OCI-LY3 (cell line): ENCODE results near the gene TRMT6.

ENCODE experiments used
- H2AFZ ChIP-seq: fragments of 200-600, 300-600 bp; shearing (Covaris generic); 2 replicates; pipeline ENCODE4 v1.6.0; 2014; ENCODE audit warnings: antibody characterized with exemption, low read depth, low read length
- H3K27ac ChIP-seq: fragments of 200-600, 300-600 bp; sonication (generic); 2 replicates; pipeline ENCODE4 v1.5.1; 2014; ENCODE audit warnings: mild to moderate bottlenecking, low read length, moderate library complexity, mixed read lengths
- H3K27me3 ChIP-seq: fragments of 200-600, 300-600 bp; sonication (generic); 2 replicates; pipeline ENCODE4 v1.6.1; 2014; ENCODE audit warnings: low read depth, low read length, mixed read lengths
- H3K36me3 ChIP-seq: fragments of 200-600, 300-600 bp; sonication (generic); replicated peaks from 2 replicates; pipeline ENCODE3; 2014; ENCODE audit warnings: low read depth, low read length, mixed read lengths
- H3K4me1 ChIP-seq: fragments of 300-600, 200-600 bp; sonication (generic); 2 replicates; pipeline ENCODE4 v1.6.1; 2014; ENCODE audit warnings: low read length, mixed read lengths
- H3K4me2 ChIP-seq: fragments of 200-600, 300-600 bp; sonication (generic); 2 replicates; pipeline ENCODE4 v1.6.1; 2014; ENCODE audit warnings: low read length, mixed read lengths
- H3K4me3 ChIP-seq: fragments of 300-600, 200-600 bp; sonication (generic); 2 replicates; pipeline ENCODE4 v1.5.1; 2014; ENCODE audit warnings: antibody characterized with exemption, mild to moderate bottlenecking, low read length, moderate library complexity
- H3K79me2 ChIP-seq: fragments of 300-600, 200-600 bp; shearing (Covaris generic); 2 replicates; pipeline ENCODE4 v1.6.1; 2014; ENCODE audit warnings: mild to moderate bottlenecking, low read length, mixed read lengths
- H3K9ac ChIP-seq: fragments of 300-600, 200-600 bp; shearing (Covaris generic); 2 replicates; pipeline ENCODE4 v1.6.0; 2014; ENCODE audit warnings: mild to moderate bottlenecking, low read length, moderate library complexity
- H3K9me3 ChIP-seq: fragments of 200-600, 300-600 bp; shearing (Covaris generic); 2 replicates; pipeline ENCODE4 v1.6.1; 2014; ENCODE audit warnings: low read length, mixed read lengths; ENCODE audit not compliant: insufficient read depth
- H4K20me1 ChIP-seq: fragments of 200-600, 300-600 bp; sonication (generic); 2 replicates; pipeline ENCODE4 v1.6.1; 2016; ENCODE audit warnings: low read length, mixed read lengths; ENCODE audit not compliant: insufficient read depth
- CTCF ChIP-seq: fragments of 200-600, 300-600 bp; sonication (generic); IDR thresholded peaks from 2 replicates; pipeline ENCODE4 v1.5.1; 2014; ENCODE audit warnings: antibody characterized with exemption, low read length, low read depth
- EZH2phosphoT487 ChIP-seq: fragments of 200-600 bp; shearing (Covaris generic); IDR thresholded peaks from 2 replicates; pipeline ENCODE4 v1.6.1; 2018; ENCODE audit warnings: antibody characterized with exemption, mixed run types, low read depth

Gene TRMT6

GRCh38 chr20:5950271-5951031 is at the start of gene TRMT6, which contains the start of gene MCM8:
TRMT6 (minus strand) TSS chr20:5950533; CDS start chr20:5950405, 128 bp downstream.
MCM8 (plus strand) TSS chr20:5950652; CDS start chr20:5952016, 1,364 bp downstream.
- peaks cover 53% of the 10 kb centered on the region for H3K36me3 ChIP-seq
- H3K4me3 ChIP-seq: peak within 1 kb of the TSS; percentile 99
- no peak for TF ChIP-seq EZH2phosphoT487
- no peak for TF ChIP-seq CTCF
- H2AFZ ChIP-seq: peak within 1 kb of the TSS; percentile 97
- H3K9me3 ChIP-seq: no peaks in the 10 kb centered on the region
- H3K27ac ChIP-seq: peak within 1 kb of the TSS; percentile 75
- H3K79me2 ChIP-seq: peaks cover 63% of the 10 kb centered on the region
- peaks cover 19% of the 10 kb centered on the region for H3K4me1 ChIP-seq
- peak within 1 kb of the TSS; percentile 98 for H3K4me2 ChIP-seq
- peak within 1 kb of the TSS; percentile 98 for H3K9ac ChIP-seq
- no peaks in the 10 kb centered on the region for H3K27me3 ChIP-seq
- H4K20me1 ChIP-seq: no peaks in the 10 kb centered on the region

- no peaks in the 10 kb centered on the region for H3K9me3 ChIP-seq
- H3K4me2 ChIP-seq: no peak overlapping the region
- H3K27ac ChIP-seq: no peak overlapping the region
- H3K36me3 ChIP-seq: peaks cover 41% of the 10 kb centered on the region
- no peak overlapping the region for H2AFZ ChIP-seq
- no peak overlapping the region for H3K4me3 ChIP-seq
- no peaks in the 10 kb centered on the region for H4K20me1 ChIP-seq
- no peak for TF ChIP-seq EZH2phosphoT487
- no peak for TF ChIP-seq CTCF
- H3K9ac ChIP-seq: no peak overlapping the region
- no peaks in the 10 kb centered on the region for H3K27me3 ChIP-seq
- H3K4me1 ChIP-seq: peaks cover 2% of the 10 kb centered on the region; the same call in 1 of the 2 replicates
- no peaks in the 10 kb centered on the region for H3K79me2 ChIP-seq
These were observed 49.5 kb upstream of the TRMT6 start for GRCh38 chr20:5999783-6000182.

- Histone ChIP-seq H2AFZ (no peak overlapping the region), H3K4me2 (no peak overlapping the region), H3K9ac (no peak overlapping the region), H3K9me3 (no peaks in the 10 kb centered on the region), H3K27me3 (no peaks in the 10 kb centered on the region), H3K4me3 (no peak overlapping the region), H3K27ac (no peak overlapping the region), H3K79me2 (no peaks in the 10 kb centered on the region), H4K20me1 (no peaks in the 10 kb centered on the region), H3K4me1 (no peaks in the 10 kb centered on the region), H3K36me3 (peaks cover 52% of the 10 kb centered on the region)
- no peak for TF ChIP-seq CTCF
- no peak for TF ChIP-seq EZH2phosphoT487
These were observed 46.4 kb upstream of the TRMT6 start for GRCh38 chr20:5996765-5997164.

GRCh38 chr20:5991623-5992441 is 41.5 kb upstream of the TRMT6 start:
- TF ChIP-seq EZH2phosphoT487: no peak
- no peak for TF ChIP-seq CTCF
- Histone ChIP-seq H3K9ac (no peak overlapping the region), H3K27ac (no peak overlapping the region), H3K79me2 (no peaks in the 10 kb centered on the region), H3K9me3 (no peaks in the 10 kb centered on the region), H3K4me1 (no peaks in the 10 kb centered on the region), H3K36me3 (peaks cover 54% of the 10 kb centered on the region), H4K20me1 (no peaks in the 10 kb centered on the region), H2AFZ (no peak overlapping the region), H3K4me3 (no peak overlapping the region), H3K27me3 (no peaks in the 10 kb centered on the region), H3K4me2 (no peak overlapping the region)
